Thyroid gland (tissue), 4 donors: ENCODE measurements around the gene NCAPD3.

Experiments
- CTCF ChIP-seq, 6 experiments: fragments of 200-600 bp in 3 of 6; fragments of 450-650 bp in 3 of 6; sonication (generic) in 3 of 6; IDR thresholded peaks; one replicate each; pipeline ENCODE4 v1.5.1; 2016 to 2019; ENCODE audit warnings: antibody characterized with exemption in 6 of 6, mild to moderate bottlenecking in 2 of 6, inconsistent platforms in 1 of 6, moderate library complexity in 1 of 6
- POLR2A ChIP-seq, 2 donors: fragments of 450-650 bp; IDR thresholded peaks; one replicate each; pipeline ENCODE4 v1.6.1; 2017; ENCODE audit warnings: antibody characterized with exemption in 2 of 2, mild to moderate bottlenecking in 2 of 2, moderate library complexity in 1 of 2

- TF ChIP-seq CTCF (IDR thresholded peaks at IDR 0.05) (no peak), POLR2A (IDR thresholded peaks at IDR 0.05) (no peak)
Measured at GRCh38 chr11:134146598-134146997, 77.2 kb downstream of the NCAPD3 start.
